Suprapubic skin (tissue), 4 donors: ENCODE measurements around the gene IL1RAP. TPM values are rescaled to one million over a fixed set of nuclear protein-coding genes. Genes with fewer than 3 reads are reported as not detected.
"Not testable (repeated sequence)": the region's sequence is repeated elsewhere in the genome, so short reads cannot be mapped to it uniquely, and the experiment has no call there.

Source experiments
- DNase-seq, 2 donors: peaks; one replicate each; pipeline ENCODE4 v3.0.0-alpha.2; 2019; ENCODE audit warnings: low spot score in 2 of 2
- H3K27ac ChIP-seq: fragments of 200-600 bp; sonication (generic); one replicate; pipeline ENCODE4 v1.5.1; 2019
- H3K27me3 ChIP-seq: fragments of 200-600 bp; sonication (generic); one replicate; pipeline ENCODE4 v1.5.1; 2019
- H3K36me3 ChIP-seq: fragments of 200-600 bp; sonication (generic); one replicate; pipeline ENCODE4 v1.5.1; 2019
- H3K4me1 ChIP-seq: fragments of 200-600 bp; sonication (generic); one replicate; pipeline ENCODE4 v1.5.1; 2019
- H3K4me3 ChIP-seq: fragments of 200-600 bp; sonication (generic); one replicate; pipeline ENCODE4 v1.5.1; 2019; ENCODE audit warnings: mild to moderate bottlenecking
- H3K9me3 ChIP-seq: fragments of 200-600 bp; sonication (generic); one replicate; pipeline ENCODE4 v1.5.1; 2019
- CTCF ChIP-seq, 2 donors: fragments of 200-600 bp in 1 of 2; fragments of 450-650 bp in 1 of 2; sonication (generic) in 1 of 2; IDR thresholded peaks; one replicate each; pipeline ENCODE4 v1.5.1; 2016 to 2019; ENCODE audit warnings: antibody characterized with exemption in 2 of 2, mild to moderate bottlenecking in 1 of 2, moderate library complexity in 1 of 2
- EP300 ChIP-seq: sonication (generic); formaldehyde crosslinking; IDR thresholded peaks from one replicate; pipeline ENCODE4 v1.6.1; 2017; ENCODE audit warnings: antibody characterized with exemption
- POLR2A ChIP-seq, 2 donors: fragments of 450-650 bp; IDR thresholded peaks; one replicate each; pipeline ENCODE4 v1.6.1; 2017; ENCODE audit warnings: antibody characterized with exemption in 2 of 2, mild to moderate bottlenecking in 2 of 2, moderate library complexity in 2 of 2
- POLR2AphosphoS5 ChIP-seq, 3 donors: sonication (generic); formaldehyde crosslinking; IDR thresholded peaks; one replicate each; pipeline ENCODE4 v1.6.1; 2017; ENCODE audit warnings: antibody characterized with exemption in 3 of 3
- WGBS: methylation state at CpG from one replicate; pipeline ENCODE4 v1.1.5; 2018; 5-methylcytosine and 5-hydroxymethylcytosine counted together
- total RNA-seq, 4 donors: library from RNA; depleted of rRNA; stranded (reverse); fragments of >200 nt; gene quantifications; one replicate each; pipeline ENCODE4 v1.1.0, GENCODE V29; 2016

The IL1RAP gene
- total RNA-seq, 4 donors from 2014 or later: 27.5 to 44.0 (median 29.5) TPM

- WGBS: 95% methylated on average over 4 of the region's 4 CpGs
- TF ChIP-seq CTCF (IDR thresholded peaks at IDR 0.05) (no peak), POLR2AphosphoS5 (IDR thresholded peaks at IDR 0.05) (no peak), POLR2A (IDR thresholded peaks at IDR 0.05) (no peak), EP300 (no peak)
- no peaks in the 10 kb centered on the region for H3K9me3 ChIP-seq
- no peak overlapping the region for H3K4me3 ChIP-seq
- H3K4me1 ChIP-seq: peaks cover 7% of the 10 kb centered on the region
- no peak overlapping the region for H3K27ac ChIP-seq
- H3K36me3 ChIP-seq: no peaks in the 10 kb centered on the region
- no peak for DNase-seq
- no peaks in the 10 kb centered on the region for H3K27me3 ChIP-seq
Observed at GRCh38 chr3:190506271-190506670, 7.6 kb upstream of the IL1RAP start.

GRCh38 chr3:190512666-190513065, 1.2 kb upstream of the IL1RAP start:
- 96% methylated on average over 3 of the region's 3 CpGs for WGBS
- no peaks in the 10 kb centered on the region for H3K36me3 ChIP-seq

GRCh38 chr3:190514413-190515153, 698 bp downstream of the IL1RAP start:
- no peaks in the 10 kb centered on the region for H3K27me3 ChIP-seq
- no peaks in the 10 kb centered on the region for H3K9me3 ChIP-seq
- peak; percentile 67 to 79 for DNase-seq
- H3K27ac ChIP-seq: peak overlapping the region; percentile 82
- H3K4me1 ChIP-seq: peaks cover 36% of the 10 kb centered on the region
- no peaks in the 10 kb centered on the region for H3K36me3 ChIP-seq
- under 1% methylated on average over 25 of the region's 29 CpGs for WGBS
- no peak for TF ChIP-seq EP300
- no peak for TF ChIP-seq POLR2A (IDR thresholded peaks at IDR 0.05)
- no peak for TF ChIP-seq POLR2AphosphoS5 (IDR thresholded peaks at IDR 0.05)
- TF ChIP-seq CTCF (IDR thresholded peaks at IDR 0.05): no peak
- peak overlapping the region; percentile 84 for H3K4me3 ChIP-seq

More at GRCh38 chr3:190512666-190513065, 1.2 kb upstream of the IL1RAP start:
- H3K4me3 ChIP-seq: no peak overlapping the region
- no peaks in the 10 kb centered on the region for H3K9me3 ChIP-seq
- TF ChIP-seq POLR2A (IDR thresholded peaks at IDR 0.05): no peak
- no peak for TF ChIP-seq POLR2AphosphoS5 (IDR thresholded peaks at IDR 0.05)
- no peak for TF ChIP-seq EP300
- TF ChIP-seq CTCF (IDR thresholded peaks at IDR 0.05): no peak
- DNase-seq: no peak
- no peak overlapping the region for H3K27ac ChIP-seq
- no peaks in the 10 kb centered on the region for H3K27me3 ChIP-seq
- peaks cover 30% of the 10 kb centered on the region for H3K4me1 ChIP-seq

GRCh38 chr3:190516416-190516815, 2.5 kb downstream of the IL1RAP start:
- Histone ChIP-seq H3K9me3 (no peaks in the 10 kb centered on the region), H3K4me1 (peaks cover 36% of the 10 kb centered on the region), H3K4me3 (no peak overlapping the region), H3K36me3 (no peaks in the 10 kb centered on the region), H3K27ac (no peak overlapping the region), H3K27me3 (no peaks in the 10 kb centered on the region)
- no peak for DNase-seq
- TF ChIP-seq POLR2AphosphoS5 (IDR thresholded peaks at IDR 0.05) (no peak), EP300 (no peak), POLR2A (IDR thresholded peaks at IDR 0.05) (no peak), CTCF (IDR thresholded peaks at IDR 0.05) (no peak)
- WGBS: 82% methylated on average over 1 of the region's 1 CpG

- WGBS: 74% methylated on average over 3 of the region's 3 CpGs
- Histone ChIP-seq H3K27me3 (no peaks in the 10 kb centered on the region), H3K27ac (peak overlapping the region; percentile 33), H3K4me3 (no peak overlapping the region), H3K36me3 (no peaks in the 10 kb centered on the region), H3K9me3 (no peaks in the 10 kb centered on the region), H3K4me1 (peaks cover 36% of the 10 kb centered on the region)
- DNase-seq: no peak
- TF ChIP-seq EP300: no peak
- TF ChIP-seq CTCF (IDR thresholded peaks at IDR 0.05): no peak
- TF ChIP-seq POLR2A (IDR thresholded peaks at IDR 0.05): no peak
- TF ChIP-seq POLR2AphosphoS5 (IDR thresholded peaks at IDR 0.05): no peak
Observed at GRCh38 chr3:190517687-190518086, 3.8 kb downstream of the IL1RAP start.

GRCh38 chr3:190518531-190518930, 4.6 kb downstream of the IL1RAP start:
- whole genome bisulfite sequencing: 84% methylated on average over 4 of the region's 4 CpGs
- H3K4me3 ChIP-seq, H3K9me3 ChIP-seq, DNase-seq, H3K27ac ChIP-seq, H3K27me3 ChIP-seq, H3K36me3 ChIP-seq: not testable (repeated sequence)
- H3K4me1 ChIP-seq: peaks cover 32% of the 10 kb centered on the region
